ENCODE measurements around the gene GDPD5.

The GDPD5 gene

GRCh38 chr11:75509020-75509720, 16.6 kb downstream of the GDPD5 start:
- H3K4me3 ChIP-seq (ENCODE audit: low read length), result no peak overlapping the region
- TF ChIP-seq, protein P1, sequence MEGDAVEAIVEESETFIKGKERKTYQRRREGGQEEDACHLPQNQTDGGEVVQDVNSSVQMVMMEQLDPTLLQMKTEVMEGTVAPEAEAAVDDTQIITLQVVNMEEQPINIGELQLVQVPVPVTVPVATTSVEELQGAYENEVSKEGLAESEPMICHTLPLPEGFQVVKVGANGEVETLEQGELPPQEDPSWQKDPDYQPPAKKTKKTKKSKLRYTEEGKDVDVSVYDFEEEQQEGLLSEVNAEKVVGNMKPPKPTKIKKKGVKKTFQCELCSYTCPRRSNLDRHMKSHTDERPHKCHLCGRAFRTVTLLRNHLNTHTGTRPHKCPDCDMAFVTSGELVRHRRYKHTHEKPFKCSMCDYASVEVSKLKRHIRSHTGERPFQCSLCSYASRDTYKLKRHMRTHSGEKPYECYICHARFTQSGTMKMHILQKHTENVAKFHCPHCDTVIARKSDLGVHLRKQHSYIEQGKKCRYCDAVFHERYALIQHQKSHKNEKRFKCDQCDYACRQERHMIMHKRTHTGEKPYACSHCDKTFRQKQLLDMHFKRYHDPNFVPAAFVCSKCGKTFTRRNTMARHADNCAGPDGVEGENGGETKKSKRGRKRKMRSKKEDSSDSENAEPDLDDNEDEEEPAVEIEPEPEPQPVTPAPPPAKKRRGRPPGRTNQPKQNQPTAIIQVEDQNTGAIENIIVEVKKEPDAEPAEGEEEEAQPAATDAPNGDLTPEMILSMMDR (conservative IDR thresholded peaks at IDR 0.05; ENCODE audit: low read length), result no peak
- DNase-seq (ENCODE audit: low read depth), result no peak

DNA sequence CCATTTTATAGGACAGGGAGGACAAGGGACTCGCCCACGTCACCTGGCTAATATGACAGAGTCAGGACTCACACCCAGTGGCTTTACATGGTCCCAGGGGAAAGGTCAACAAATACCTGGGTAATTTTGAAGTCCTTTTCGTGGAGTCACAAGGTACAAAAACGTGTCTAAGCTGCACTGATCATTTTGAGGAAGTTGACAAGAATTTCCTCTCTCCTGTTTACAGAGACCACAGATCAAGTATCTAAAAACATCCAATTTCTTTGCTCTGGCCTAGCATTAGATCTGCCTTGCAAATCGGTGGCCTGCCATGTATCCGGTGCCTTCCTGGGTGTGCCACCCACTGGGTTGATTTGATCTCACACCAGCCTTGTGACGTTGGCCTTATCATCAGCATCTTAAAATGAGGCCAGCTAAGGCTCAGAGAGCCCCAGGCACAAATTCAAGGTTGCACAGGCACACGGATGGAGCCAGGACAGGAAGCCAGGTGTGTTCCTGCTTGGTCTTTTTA, 17.6 kb downstream of the GDPD5 start:
- no peak overlapping the region for H3K4me3 ChIP-seq (ENCODE audit: low read length)
- TF ChIP-seq, protein P1 (conservative IDR thresholded peaks at IDR 0.05; ENCODE audit: low read length), result no peak
- DNase-seq (ENCODE audit: low read depth), result no peak

DNA sequence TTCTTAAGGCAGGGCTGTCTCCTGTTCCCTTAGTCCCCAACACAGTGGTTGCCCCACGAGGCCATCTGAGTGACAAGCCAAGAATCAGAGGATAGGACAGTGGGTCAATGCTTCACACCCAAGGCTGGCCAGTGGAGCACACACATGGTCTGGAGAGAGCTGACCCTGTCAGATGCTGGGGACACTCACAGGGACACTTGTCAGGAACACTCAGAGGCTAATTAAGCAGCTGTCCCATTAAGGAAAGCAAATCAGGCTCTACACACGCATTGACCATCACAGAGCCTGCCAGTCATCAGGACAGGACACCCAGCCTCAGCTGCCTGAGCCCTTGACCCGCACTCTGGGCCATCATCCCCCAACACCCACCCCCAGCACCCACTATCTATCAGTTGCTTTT, 18.2 kb downstream of the GDPD5 start:
- DNase-seq (ENCODE audit: low read depth), result no peak
- TF ChIP-seq, protein P1 (conservative IDR thresholded peaks at IDR 0.05; ENCODE audit: low read length), result no peak

GRCh38 chr11:75506827-75507226, 18.9 kb downstream of the GDPD5 start:
- TF ChIP-seq, protein P1 (conservative IDR thresholded peaks at IDR 0.05; ENCODE audit: low read length), result no peak
- no peak overlapping the region for H3K4me3 ChIP-seq (ENCODE audit: low read length)
- no peak for DNase-seq (ENCODE audit: low read depth)

More for the DNA sequence above, 18.2 kb downstream of the GDPD5 start:
- H3K4me3 ChIP-seq (ENCODE audit: low read length), result no peak overlapping the region

- no peak overlapping the region for H3K4me3 ChIP-seq (ENCODE audit: low read length)
- TF ChIP-seq, protein P1 (conservative IDR thresholded peaks at IDR 0.05; ENCODE audit: low read length), result no peak
- DNase-seq (ENCODE audit: low read depth), result no peak
Measured at GRCh38 chr11:75505916-75506692, 19.6 kb downstream of the GDPD5 start.

DNA sequence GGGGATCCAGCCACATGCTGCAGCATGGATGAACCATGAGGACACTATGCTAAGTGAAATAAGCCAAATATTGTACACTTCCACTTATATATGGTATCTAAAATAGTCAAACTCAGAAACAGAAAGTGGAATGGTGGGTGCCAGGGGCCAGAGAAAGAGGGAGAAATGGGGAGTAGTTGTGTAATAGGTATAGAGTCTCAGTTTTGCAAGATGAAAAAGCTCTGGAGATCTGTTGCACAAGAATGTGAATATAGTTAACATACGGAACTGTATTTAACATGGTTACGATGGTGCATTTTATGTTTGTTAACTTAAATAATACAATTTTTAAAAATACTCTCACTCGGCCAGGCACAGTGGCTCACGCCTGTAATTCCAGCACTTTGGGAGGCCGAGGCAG, 21.2 kb downstream of the GDPD5 start:
- H3K4me3 ChIP-seq (ENCODE audit: low read length), result no peak overlapping the region
- TF ChIP-seq, protein P1 (conservative IDR thresholded peaks at IDR 0.05; ENCODE audit: low read length), result no peak
- no peak for DNase-seq (ENCODE audit: low read depth)

Measured in AG10803 (cell line).